GM23338 (cell line): ENCODE results near the gene SIGLEC15. TPM values are rescaled to one million over a fixed set of nuclear protein-coding genes. Genes with fewer than 3 reads are reported as not detected.

ENCODE experiments used
- ATAC-seq: fragments of 200-7000 bp; cut with Tn5 transposase; 3 replicates; pipeline ENCODE4 v1.9.1; 2020
- DNase-seq: peaks from one replicate; pipeline ENCODE4 v3.0.0-alpha.2; 2015; ENCODE audit warnings: low spot score
- H2AFZ ChIP-seq: fragments of 200-600 bp; sonication (generic); 2 replicates; pipeline ENCODE4 v1.8.0; 2016; ENCODE audit warnings: antibody characterized with exemption, mild to moderate bottlenecking, moderate library complexity
- H3F3A ChIP-seq: fragments of 200-600 bp; sonication (generic); replicated peaks from 2 replicates; pipeline ENCODE4 v1.8.0; 2017; ENCODE audit warnings: antibody characterized with exemption, mixed run types, low read depth
- H3K27ac ChIP-seq: fragments of 200-600 bp; sonication (generic); 2 replicates; pipeline ENCODE4 v1.6.1; 2016; ENCODE audit warnings: low read depth
- H3K27me3 ChIP-seq: fragments of 200-600 bp; sonication (generic); 2 replicates; pipeline ENCODE4 v1.8.0; 2016; ENCODE audit warnings: mild to moderate bottlenecking, mixed run types, moderate library complexity; ENCODE audit not compliant: insufficient read depth
- H3K36me3 ChIP-seq: fragments of 200-600 bp; sonication (generic); 2 replicates; pipeline ENCODE4 v1.8.0; 2016; ENCODE audit warnings: mild to moderate bottlenecking; ENCODE audit not compliant: insufficient read depth
- H3K4me1 ChIP-seq: fragments of 200-600 bp; sonication (generic); 2 replicates; pipeline ENCODE4 v1.8.0; 2016; ENCODE audit warnings: mild to moderate bottlenecking, moderate library complexity; ENCODE audit not compliant: insufficient read depth
- H3K4me2 ChIP-seq: fragments of 200-600 bp; sonication (generic); 2 replicates; pipeline ENCODE4 v1.7.1; 2017; ENCODE audit warnings: mixed run types
- H3K4me3 ChIP-seq: fragments of 200-600 bp; sonication (generic); 2 replicates; pipeline ENCODE4 v1.6.1; 2016; ENCODE audit warnings: mixed run types
- H3K79me2 ChIP-seq: fragments of 200-600 bp; sonication (generic); replicated peaks from 2 replicates; pipeline ENCODE4 v1.8.0; 2017; ENCODE audit warnings: mild to moderate bottlenecking; ENCODE audit not compliant: insufficient read depth
- H3K9me2 ChIP-seq: fragments of 200-600 bp; sonication (generic); 2 replicates; pipeline ENCODE4 v1.8.0; 2017; ENCODE audit not compliant: insufficient read depth
- H4K20me1 ChIP-seq: fragments of 200-600 bp; sonication (generic); replicated peaks from 2 replicates; pipeline ENCODE4 v1.8.0; 2017; ENCODE audit warnings: mild to moderate bottlenecking; ENCODE audit not compliant: insufficient read depth
- H3K27ac Mint-ChIP-seq: 2 replicates; pipeline ENCODE4 v1.8.0; 2020; ENCODE audit warnings: inconsistent platforms, mild to moderate bottlenecking, moderate library complexity, mixed read lengths
- H3K27me3 Mint-ChIP-seq: 3 replicates; pipeline ENCODE4 v1.8.0; 2022; ENCODE audit warnings: low read depth, mild to moderate bottlenecking, moderate library complexity, mixed read lengths, inconsistent platforms; ENCODE audit not compliant: insufficient read depth, poor library complexity
- H3K36me3 Mint-ChIP-seq: 3 replicates; pipeline ENCODE4 v1.8.0; 2021; ENCODE audit warnings: low read depth, mild to moderate bottlenecking, inconsistent platforms, moderate library complexity, mixed read lengths
- H3K4me1 Mint-ChIP-seq: 3 replicates; pipeline ENCODE4 v1.8.0; 2020; ENCODE audit warnings: mild to moderate bottlenecking, inconsistent platforms, mixed read lengths
- H3K4me3 Mint-ChIP-seq: 3 replicates; pipeline ENCODE4 v1.8.0; 2021; ENCODE audit warnings: moderate library complexity, mild to moderate bottlenecking, inconsistent platforms, mixed read lengths
- H3K9me3 Mint-ChIP-seq: 3 replicates; pipeline ENCODE4 v1.8.0; 2020; ENCODE audit warnings: moderate library complexity, mild to moderate bottlenecking, inconsistent platforms, mixed read lengths
- CREB1 ChIP-seq: fragments of 250-450 bp; sonication (Bioruptor Pico); IDR thresholded peaks from 2 replicates; pipeline ENCODE4 v1.5.0; 2020; ENCODE audit warnings: low read depth, mild to moderate bottlenecking, moderate library complexity
- ETS1 ChIP-seq: IDR thresholded peaks from 2 replicates; pipeline ENCODE4 v1.6.1; 2016; ENCODE audit warnings: antibody characterized with exemption
- EZH2 ChIP-seq: fragments of 200-600 bp; sonication (generic); IDR thresholded peaks from one replicate; pipeline ENCODE4 v1.8.0; 2017; ENCODE audit warnings: antibody characterized with exemption, mild to moderate bottlenecking, low read depth; ENCODE audit not compliant: unreplicated experiment
- EZH2phosphoT487 ChIP-seq: fragments of 200-600 bp; sonication (generic); IDR thresholded peaks from one replicate; pipeline ENCODE4 v1.8.1; 2018; ENCODE audit warnings: antibody characterized with exemption; ENCODE audit not compliant: unreplicated experiment
- NANOG ChIP-seq: IDR thresholded peaks from 2 replicates; pipeline ENCODE4 v1.6.1; 2016; ENCODE audit warnings: antibody characterized with exemption, borderline replicate concordance
- POLR2AphosphoS5 ChIP-seq: IDR thresholded peaks from 2 replicates; pipeline ENCODE4 v1.6.1; 2016; ENCODE audit warnings: antibody characterized with exemption, low read depth
- REST ChIP-seq: IDR thresholded peaks from one replicate; pipeline ENCODE4 v1.6.1; 2018; ENCODE audit warnings: antibody characterized with exemption; ENCODE audit not compliant: unreplicated experiment
- ZNF114 ChIP-seq: fragments of 250-450 bp; sonication (Bioruptor Pico); IDR thresholded peaks from 2 replicates; pipeline ENCODE4 v1.5.0; 2020; ENCODE audit warnings: mild to moderate bottlenecking, moderate library complexity
- ZNF331 ChIP-seq: fragments of 250-450 bp; sonication (Bioruptor Pico); IDR thresholded peaks from 2 replicates; pipeline ENCODE4 v1.5.0; 2020; ENCODE audit warnings: low read depth, mild to moderate bottlenecking, moderate library complexity
- ZNF462 ChIP-seq: fragments of 250-450 bp; sonication (Bioruptor Pico); IDR thresholded peaks from 2 replicates; pipeline ENCODE4 v1.5.0; 2020; ENCODE audit warnings: mild to moderate bottlenecking, moderate library complexity
- polyA plus RNA-seq: library from polyadenylated mRNA; unstranded; fragments of >200 nt; fragmentation: Nextera tagmentation; extraction: Ambion mirVana; gene quantifications from 2 replicates; pipeline ENCODE4 v1.2.1, GENCODE V29; 2016
- total RNA-seq: library from RNA; depleted of rRNA; stranded (reverse); fragments of >200 nt; shearing (Covaris generic); gene quantifications from 2 replicates; pipeline ENCODE4 v1.2.3, GENCODE V29; 2014

The SIGLEC15 gene
- total and polyA plus RNA-seq, 2 experiments from 2014 or later: 0.29 TPM; not detected in 1

GRCh38 chr18:45841060-45841764, 15.7 kb downstream of the SIGLEC15 start (continued):
- TF ChIP-seq NANOG (no peak), REST (no peak), ZNF114 (CRISPR knock-in tag) (no peak), CREB1 (CRISPR knock-in tag) (no peak), POLR2AphosphoS5 (no peak), EZH2 (no peak), ZNF331 (CRISPR knock-in tag) (no peak), EZH2phosphoT487 (no peak), ETS1 (no peak)

- Mint-ChIP-seq H3K4me1 (peaks cover 15% of the 10 kb centered on the region), H3K27me3 (peaks cover 15% of the 10 kb centered on the region), H3K27ac (no peak overlapping the region), H3K36me3 (no peaks in the 10 kb centered on the region; the same call in 2 of the 3 replicates), H3K4me3 (no peak overlapping the region), H3K9me3 (no peaks in the 10 kb centered on the region)
- DNase-seq (no peak), ATAC-seq (no peak)
- H2AFZ ChIP-seq: no peak overlapping the region
- H3K4me3 ChIP-seq: no peak overlapping the region
- H3F3A ChIP-seq: 0 out of 2 replicates have a peak, but pooled peaks cover under 1% of the 10 kb centered on the region
- no peak overlapping the region for H3K4me2 ChIP-seq
- no peaks in the 10 kb centered on the region for H3K9me2 ChIP-seq
- H3K27me3 ChIP-seq: peaks cover 19% of the 10 kb centered on the region
- H4K20me1 ChIP-seq: no peaks in the 10 kb centered on the region
- H3K36me3 ChIP-seq: no peaks in the 10 kb centered on the region
- H3K27ac ChIP-seq: no peak overlapping the region
- H3K4me1 ChIP-seq: peaks cover 6% of the 10 kb centered on the region; the same call in 1 of the 2 replicates
- no peaks in the 10 kb centered on the region for H3K79me2 ChIP-seq
- no peak for TF ChIP-seq ZNF462 (CRISPR knock-in tag)
Measured at GRCh38 chr18:45841765-45842442, 16.4 kb downstream of the SIGLEC15 start.
